WTC11 (cell line): ENCODE measurements around the gene NET1.

Experiments
- ATF1 ChIP-seq: sonication (generic); formaldehyde crosslinking; IDR thresholded peaks from 2 replicates; pipeline ENCODE4 v1.8.1; 2023; ENCODE audit warnings: mild to moderate bottlenecking, moderate library complexity, missing genetic modification reagents
- GABPB1 ChIP-seq: sonication (generic); formaldehyde crosslinking; IDR thresholded peaks from 2 replicates; pipeline ENCODE4 v1.8.1; 2023; ENCODE audit warnings: mild to moderate bottlenecking, missing genetic modification reagents
- ZBTB21 ChIP-seq: sonication (generic); formaldehyde crosslinking; IDR thresholded peaks from 2 replicates; pipeline ENCODE4 v1.8.1; 2023; ENCODE audit warnings: mild to moderate bottlenecking, missing genetic modification reagents, borderline replicate concordance
- TF ChIP-seq, protein P1 (sequence below): fragments of 200-600 bp; IDR thresholded peaks from 2 replicates; pipeline ENCODE4 v1.8.0; 2022; ENCODE audit warnings: antibody characterized with exemption

DNA sequence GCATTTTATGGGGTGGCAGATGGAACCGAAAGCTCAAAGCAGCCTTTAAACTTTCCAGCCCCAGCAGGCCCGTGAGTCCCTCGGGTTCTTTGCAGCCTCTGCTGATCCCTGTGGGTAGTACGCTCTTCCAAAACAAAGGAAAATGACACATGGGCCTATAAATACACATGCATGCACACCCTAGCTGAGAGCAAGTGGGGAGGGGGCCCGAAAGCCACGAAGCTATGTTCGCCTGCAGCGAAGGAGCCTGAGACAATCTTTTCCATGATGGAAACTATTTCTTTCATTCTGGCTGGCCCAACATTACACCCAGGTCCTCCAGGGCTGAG lies 54.8 kb downstream of the NET1 start:
- TF ChIP-seq ZBTB21 (CRISPR knock-in tag) (no peak), GABPB1 (CRISPR knock-in tag) (no peak), ATF1 (no peak)
- TF ChIP-seq, protein P1, sequence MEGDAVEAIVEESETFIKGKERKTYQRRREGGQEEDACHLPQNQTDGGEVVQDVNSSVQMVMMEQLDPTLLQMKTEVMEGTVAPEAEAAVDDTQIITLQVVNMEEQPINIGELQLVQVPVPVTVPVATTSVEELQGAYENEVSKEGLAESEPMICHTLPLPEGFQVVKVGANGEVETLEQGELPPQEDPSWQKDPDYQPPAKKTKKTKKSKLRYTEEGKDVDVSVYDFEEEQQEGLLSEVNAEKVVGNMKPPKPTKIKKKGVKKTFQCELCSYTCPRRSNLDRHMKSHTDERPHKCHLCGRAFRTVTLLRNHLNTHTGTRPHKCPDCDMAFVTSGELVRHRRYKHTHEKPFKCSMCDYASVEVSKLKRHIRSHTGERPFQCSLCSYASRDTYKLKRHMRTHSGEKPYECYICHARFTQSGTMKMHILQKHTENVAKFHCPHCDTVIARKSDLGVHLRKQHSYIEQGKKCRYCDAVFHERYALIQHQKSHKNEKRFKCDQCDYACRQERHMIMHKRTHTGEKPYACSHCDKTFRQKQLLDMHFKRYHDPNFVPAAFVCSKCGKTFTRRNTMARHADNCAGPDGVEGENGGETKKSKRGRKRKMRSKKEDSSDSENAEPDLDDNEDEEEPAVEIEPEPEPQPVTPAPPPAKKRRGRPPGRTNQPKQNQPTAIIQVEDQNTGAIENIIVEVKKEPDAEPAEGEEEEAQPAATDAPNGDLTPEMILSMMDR, result no peak
